ENCODE data around the gene DHH. TPM values are rescaled to one million over a fixed set of nuclear protein-coding genes. Genes with fewer than 3 reads are reported as not detected.

The DHH gene
- total and polyA plus RNA-seq, 8 donors = 0.10 to 1.1 (median 0.22) TPM; not detected in 2

GRCh38 chr12:49109641-49110463 lies 15.3 kb upstream of the DHH start:
- 5 to 13% (median 6%) methylated on average over 16 to 33 of the region's 33 CpGs for WGBS, 5 donors
- peak overlapping the region; percentile 78 to 89 (median 86) for H3K4me3 ChIP-seq
- DNase-seq = peak; percentile 29 to 78
- peaks cover 28 to 61% (median 50%) of the 10 kb centered on the region in 4 donors for H3K4me1 ChIP-seq
- intact Hi-C loops (cut with DNase I; ENCODE audit: low total_unique reads) = no loop called here
- peaks cover 7 to 25% (median 22%) of the 10 kb centered on the region in 4 donors for H3K36me3 ChIP-seq
- no peaks in the 10 kb centered on the region for H3K27me3 ChIP-seq
- TF ChIP-seq POLR2AphosphoS5 (IDR thresholded peaks at IDR 0.05) (no peak), CTCF (IDR thresholded peaks at IDR 0.05) (no peak), EP300 (IDR thresholded peaks at IDR 0.05) (no peak), POLR2A (IDR thresholded peaks at IDR 0.05) (no peak)
- H3K9me3 ChIP-seq = no peaks in the 10 kb centered on the region
- H3K27ac ChIP-seq = peak overlapping the region; percentile 90 to 96 (median 94)

GRCh38 chr12:49108958-49109404 lies 14.4 kb upstream of the DHH start:
- TF ChIP-seq POLR2A (IDR thresholded peaks at IDR 0.05) (no peak), POLR2AphosphoS5 (IDR thresholded peaks at IDR 0.05) (peak in 1 of 3 donors; percentile 25)
- no peaks in the 10 kb centered on the region for H3K27me3 ChIP-seq
- intact Hi-C loops (cut with DNase I; ENCODE audit: low total_unique reads) = no loop called here
- H3K27ac ChIP-seq = peak overlapping the region; percentile 25 to 96 (median 94)
- DNase-seq = peak in 1 of 2 donors; percentile 65
- peaks cover 16 to 33% (median 31%) of the 10 kb centered on the region in 4 donors for H3K36me3 ChIP-seq
- H3K9me3 ChIP-seq = no peaks in the 10 kb centered on the region
- 27 to 42% (median 34%) methylated on average over 4 of the region's 4 CpGs for WGBS, 5 donors
- peaks cover 28 to 68% (median 58%) of the 10 kb centered on the region in 4 donors for H3K4me1 ChIP-seq
- H3K4me3 ChIP-seq = peak overlapping the region; percentile 78 to 89 (median 86)

GRCh38 chr12:49105504-49106084 lies 11.0 kb upstream of the DHH start:
- 76 to 87% (median 82%) methylated on average over 9 of the region's 9 CpGs for WGBS, 5 donors
- Histone ChIP-seq H3K9me3 (no peaks in the 10 kb centered on the region), H3K36me3 (peaks cover 49 to 67% (median 65%) of the 10 kb centered on the region in 4 donors), H3K27me3 (no peaks in the 10 kb centered on the region), H3K27ac (peak overlapping the region in 2 of 5 donors; percentile 39 to 50), H3K4me3 (no peak overlapping the region), H3K4me1 (peaks cover 28 to 58% (median 50%) of the 10 kb centered on the region in 4 donors)
- intact Hi-C loops (cut with DNase I; ENCODE audit: low total_unique reads) = no loop called here
- no peak for TF ChIP-seq POLR2A (IDR thresholded peaks at IDR 0.05)
- TF ChIP-seq EP300 (IDR thresholded peaks at IDR 0.05) = no peak
- no peak for TF ChIP-seq CTCF (IDR thresholded peaks at IDR 0.05)
- no peak for TF ChIP-seq POLR2AphosphoS5 (IDR thresholded peaks at IDR 0.05)
- no peak for DNase-seq

- Histone ChIP-seq H3K4me3 (no peak overlapping the region), H3K27me3 (no peaks in the 10 kb centered on the region), H3K9me3 (no peaks in the 10 kb centered on the region), H3K4me1 (peaks cover 28 to 57% (median 50%) of the 10 kb centered on the region in 4 donors), H3K27ac (no peak overlapping the region), H3K36me3 (peaks cover 57 to 75% (median 72%) of the 10 kb centered on the region in 4 donors)
- intact Hi-C loops (cut with DNase I; ENCODE audit: low total_unique reads) = no loop called here
- 75 to 78% (median 78%) methylated on average over 3 of the region's 3 CpGs; no CpG with 5 or more reads in 1 of the 5 donors for WGBS, 5 donors
- no peak for TF ChIP-seq EP300 (IDR thresholded peaks at IDR 0.05)
- no peak for TF ChIP-seq CTCF (IDR thresholded peaks at IDR 0.05)
- no peak for TF ChIP-seq POLR2A (IDR thresholded peaks at IDR 0.05)
- TF ChIP-seq POLR2AphosphoS5 (IDR thresholded peaks at IDR 0.05) = no peak
- DNase-seq = no peak
Observed at GRCh38 chr12:49104822-49105221, 10.2 kb upstream of the DHH start.
